Left colon (tissue), 2 donors: ENCODE data around the gene MAGI2. TPM values are rescaled to one million over a fixed set of nuclear protein-coding genes. Genes with fewer than 3 reads are reported as not detected.

ENCODE experiments used
- ATAC-seq: fragments of 200-7000 bp; cut with Tn5 transposase; one replicate; pipeline ENCODE4 v1.9.1; 2020; ENCODE audit warnings: mild to moderate bottlenecking, moderate library complexity
- DNase-seq, 2 donors: peaks; one replicate each; pipeline ENCODE4 v3.0.0-alpha.2; 2020
- intact Hi-C, 2 donors: fragments of 100-400 bp; cut with DNase I in 1 of 2; cut with micrococcal nuclease in 1 of 2; formaldehyde crosslinking; loops; one replicate each; pipeline versions ENCODE4 v1.11.2 to v1.14.0; 2022; cut with DNase I, micrococcal nuclease
- total RNA-seq, 2 donors: library from RNA; stranded (reverse); fragmentation: NEBNext Ultra II Directional; extraction: Animal tissue kit (Norgen Biotek cat#: 25700); gene quantifications; one replicate each; pipeline ENCODE4 v1.2.1, GENCODE V29; 2021
- donor health status: DM: no; HTN: no; CAD: no.
- donor health status: DM: yes; HTN: yes; CAD: no.

The MAGI2 gene
- total RNA-seq, 2 donors from 2014 or later, result 1.4 to 3.5 TPM

DNA sequence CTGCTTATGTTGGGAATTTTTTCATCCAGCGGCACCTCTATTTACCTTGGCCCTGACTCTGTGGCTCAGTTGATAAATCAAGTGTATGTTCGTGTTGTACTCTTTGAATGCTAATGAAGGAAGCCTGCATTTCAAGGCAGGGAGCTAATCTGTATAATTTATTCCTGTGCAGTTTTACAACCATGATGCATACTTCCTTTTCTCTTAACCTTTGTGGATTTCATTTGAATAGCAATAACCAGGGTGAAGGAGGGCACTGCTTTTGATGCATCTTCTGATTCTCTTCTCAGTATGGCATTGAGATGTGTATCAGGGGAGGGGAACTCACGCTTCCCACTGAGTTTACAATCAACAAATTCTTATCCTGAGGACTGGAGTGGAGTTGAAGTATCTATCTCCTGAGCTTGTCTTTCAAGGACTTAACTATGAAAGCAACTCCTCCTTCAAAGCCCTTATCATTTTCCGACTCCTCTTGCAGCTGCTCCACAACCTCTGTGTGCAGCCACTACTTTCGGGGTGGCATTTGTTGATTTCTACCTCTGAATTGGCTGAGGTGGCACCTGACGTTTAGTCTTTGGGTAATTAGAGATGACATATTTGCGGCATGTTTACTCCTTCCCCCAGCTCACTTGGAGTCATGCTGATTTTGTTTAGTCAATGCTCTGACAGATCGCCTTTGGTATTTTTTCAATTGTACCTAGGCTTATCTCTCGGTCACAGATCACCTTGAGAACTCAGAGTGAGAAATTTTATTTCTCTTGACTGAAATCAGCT is 1379.7 kb downstream of the MAGI2 start:
- DNase-seq (no peak), ATAC-seq (no peak)
- intact Hi-C loops, result no loop called here

GRCh38 chr7:78072201-78072590 is 1381.3 kb downstream of the MAGI2 start:
- intact Hi-C loops, result no loop called here
- DNase-seq (no peak), ATAC-seq (no peak)

GRCh38 chr7:78071491-78072200 is 1381.8 kb downstream of the MAGI2 start:
- intact Hi-C loops, result no loop called here
- ATAC-seq (no peak), DNase-seq (no peak)

GRCh38 chr7:78066599-78066998 is 1386.9 kb downstream of the MAGI2 start:
- DNase-seq (no peak), ATAC-seq (no peak)
- intact Hi-C loops, result no loop called here

- intact Hi-C loops, result no loop called here
- ATAC-seq, result no peak
- no peak for DNase-seq
Observed at GRCh38 chr7:78063758-78064157, 1389.7 kb downstream of the MAGI2 start.

GRCh38 chr7:78062214-78062613 is 1391.3 kb downstream of the MAGI2 start:
- no peak for ATAC-seq
- peak in 1 of 2 donors; percentile 7 for DNase-seq
- intact Hi-C loops, result no loop called here

GRCh38 chr7:78057571-78057970 is 1395.9 kb downstream of the MAGI2 start:
- DNase-seq, result no peak
- intact Hi-C loops, result no loop called here
- no peak for ATAC-seq

DNA sequence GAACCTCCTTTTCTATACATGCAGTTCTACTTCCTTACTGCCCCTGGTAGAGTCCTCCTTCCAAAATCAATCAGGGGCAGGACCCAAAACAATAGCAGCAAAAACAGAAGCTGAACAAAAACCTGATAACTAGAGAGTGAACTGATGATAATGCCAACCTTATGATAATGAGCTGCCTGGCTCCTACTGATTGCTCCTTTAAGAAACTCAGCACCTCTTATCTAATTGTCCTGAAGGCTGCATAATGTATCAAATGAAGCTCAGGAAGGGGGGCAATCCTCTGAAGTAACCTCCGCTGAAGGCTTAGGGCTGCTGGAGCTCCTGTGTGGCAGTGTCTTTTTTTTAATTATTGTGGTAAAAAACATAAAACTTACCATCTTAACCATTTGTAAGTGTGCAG is 1397.9 kb downstream of the MAGI2 start:
- ATAC-seq, result no peak
- no peak for DNase-seq
- intact Hi-C loops, result no loop called here

- intact Hi-C loops, result no loop called here
- DNase-seq, result no peak
- peak; percentile 54 for ATAC-seq
Observed at GRCh38 chr7:78055001-78055573, 1398.4 kb downstream of the MAGI2 start.

DNA sequence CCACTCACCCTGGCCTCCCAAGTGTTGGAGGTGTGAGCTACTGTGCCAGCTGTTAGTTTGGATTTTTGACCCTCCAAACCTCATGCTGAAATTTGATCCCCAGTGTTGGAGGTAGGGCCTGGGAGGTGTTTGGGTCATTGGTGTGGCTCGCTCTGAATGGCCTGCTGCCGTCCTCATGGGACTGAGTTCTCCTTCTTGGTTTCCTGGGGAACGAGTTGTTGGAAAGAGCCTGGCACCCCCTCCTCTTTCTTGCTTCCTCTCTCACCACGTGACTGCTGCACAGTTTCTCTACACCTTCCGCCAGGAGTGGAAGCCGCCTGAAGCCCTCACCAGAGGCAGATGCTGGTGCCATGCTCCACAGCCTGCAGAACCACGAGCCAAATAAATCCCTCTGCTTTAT is 1401.4 kb downstream of the MAGI2 start:
- intact Hi-C loops, result no loop called here
- DNase-seq, result no peak
- ATAC-seq, result no peak

GRCh38 chr7:78047800-78048199 is 1405.7 kb downstream of the MAGI2 start:
- DNase-seq, result no peak
- ATAC-seq, result no peak

GRCh38 chr7:78043159-78043558 is 1410.3 kb downstream of the MAGI2 start:
- intact Hi-C loops, result no loop called here
- no peak for DNase-seq
- no peak for ATAC-seq

More at GRCh38 chr7:78047800-78048199, 1405.7 kb downstream of the MAGI2 start:
- intact Hi-C loops, result no loop called here

GRCh38 chr7:78041423-78041822 is 1412.0 kb downstream of the MAGI2 start:
- intact Hi-C loops, result no loop called here
- ATAC-seq, result no peak
- no peak for DNase-seq

GRCh38 chr7:78039790-78040776 is 1413.4 kb downstream of the MAGI2 start:
- ATAC-seq (peak; percentile 62), DNase-seq (peak in 1 of 2 donors; percentile 41)
- intact Hi-C loops, result no loop called here

DNA sequence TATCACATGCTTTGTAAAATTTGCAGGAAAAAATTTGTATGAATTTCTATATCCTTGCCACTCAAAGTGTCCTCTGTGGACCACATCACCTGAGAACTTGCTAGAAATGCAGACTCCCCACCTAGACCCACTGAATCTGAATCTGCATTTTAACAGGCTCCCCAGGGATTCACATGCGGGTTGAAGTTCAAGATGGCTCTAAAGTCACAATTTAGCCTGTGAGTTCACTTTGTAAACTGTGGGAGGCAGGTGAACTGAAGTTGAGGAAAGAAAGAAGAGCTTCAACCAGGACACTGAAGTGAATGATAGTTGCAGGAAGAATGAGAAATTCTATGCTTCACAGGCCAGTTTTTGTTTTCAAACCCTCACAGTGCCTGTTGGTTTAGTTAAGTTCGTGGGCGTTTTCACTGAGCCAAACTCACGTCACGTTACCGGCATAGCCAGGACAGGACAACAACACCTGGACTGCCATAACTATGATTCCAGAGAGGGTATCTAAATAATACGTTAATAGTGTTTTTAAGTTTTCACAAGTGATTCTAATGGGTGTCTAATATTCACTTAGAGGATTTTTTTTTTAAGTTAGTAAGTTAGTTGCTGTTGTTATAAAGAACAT is 1414.9 kb downstream of the MAGI2 start:
- ATAC-seq, result no peak
- no peak for DNase-seq
- intact Hi-C loops, result no loop called here

DNA sequence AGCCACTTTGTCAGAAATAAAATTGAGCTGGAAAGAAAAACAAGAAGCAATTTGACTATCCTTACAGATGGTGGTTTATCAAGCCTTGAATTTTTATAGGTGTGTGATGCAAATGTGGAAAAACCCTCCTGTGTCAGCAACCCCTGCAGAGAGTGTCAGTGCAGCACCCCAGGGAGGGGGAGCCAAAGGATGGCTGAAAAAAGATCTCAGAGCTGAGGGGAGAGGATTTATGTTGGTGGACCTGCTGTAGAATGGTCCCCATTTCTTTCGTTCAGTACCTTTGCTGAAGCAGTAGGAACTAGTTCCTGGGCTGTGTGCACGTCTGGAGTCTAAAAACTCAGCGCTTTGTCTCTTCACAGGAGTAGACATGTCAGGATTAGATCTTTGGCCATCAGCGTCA is 1415.9 kb downstream of the MAGI2 start:
- DNase-seq, result no peak
- ATAC-seq, result no peak
- intact Hi-C loops, result no loop called here

DNA sequence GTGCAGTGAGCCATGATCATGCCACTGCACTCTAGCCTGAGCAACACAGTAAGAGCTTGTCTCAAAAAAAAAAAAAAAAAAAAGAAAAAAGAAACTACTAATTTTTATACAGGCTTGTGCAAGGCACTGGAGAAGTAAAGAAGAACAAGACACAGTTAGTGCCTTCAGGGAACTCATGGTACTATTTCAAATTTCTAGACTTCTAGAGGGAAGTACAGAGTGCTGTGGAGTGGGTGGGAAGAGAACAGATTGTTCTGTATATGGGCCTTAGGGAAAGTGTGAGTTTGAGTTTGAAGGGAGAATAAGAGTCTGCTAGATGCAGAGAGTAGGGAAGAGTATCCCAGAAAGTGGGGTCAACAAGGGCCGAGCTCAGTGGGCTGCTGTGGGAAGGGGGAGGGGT is 1420.1 kb downstream of the MAGI2 start:
- ATAC-seq, result no peak
- intact Hi-C loops, result no loop called here
- DNase-seq, result no peak

DNA sequence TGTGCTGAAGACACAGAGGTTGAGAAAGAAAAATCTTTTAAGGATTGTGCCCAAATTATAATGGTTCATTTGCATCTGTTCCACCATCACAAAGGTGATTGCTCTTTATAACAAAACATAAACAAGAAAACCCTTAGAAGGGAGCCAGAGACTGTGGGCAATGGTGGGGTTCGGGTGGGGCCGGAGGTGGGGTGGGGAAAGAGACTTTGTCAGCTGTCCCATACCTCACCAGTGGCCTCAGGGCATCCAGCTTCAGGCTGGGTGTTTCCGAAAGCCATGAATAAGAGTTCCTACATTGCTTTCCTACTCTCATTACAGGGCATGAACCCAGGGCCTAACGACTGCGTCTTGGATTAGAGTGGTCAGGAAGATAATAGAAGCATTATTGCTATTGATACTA is 1427.0 kb downstream of the MAGI2 start:
- ATAC-seq (no peak), DNase-seq (no peak)
- intact Hi-C loops, result no loop called here

DNA sequence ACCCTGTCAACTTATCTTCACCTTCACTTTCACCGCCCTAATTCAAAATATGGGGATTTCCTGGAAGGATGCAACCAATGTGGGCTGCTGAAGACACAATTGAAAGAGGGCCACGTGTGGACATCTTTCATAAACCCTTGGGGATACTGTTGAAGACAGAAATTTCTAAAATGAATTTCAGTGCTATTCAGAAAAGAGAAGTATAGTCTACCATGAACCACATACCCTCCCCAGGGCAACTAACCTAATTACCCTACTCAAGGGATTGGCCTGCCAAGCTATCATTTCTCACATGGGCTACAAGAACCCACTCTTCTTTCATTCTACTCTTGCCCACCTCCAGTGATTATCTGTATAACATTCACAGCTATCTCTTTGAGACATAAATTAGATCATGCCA is 1428.9 kb downstream of the MAGI2 start:
- no peak for ATAC-seq
- intact Hi-C loops, result no loop called here
- DNase-seq, result no peak
